ENCODE results near the gene HAUS5.

GRCh38 chr19:35601971-35602370, 10.6 kb upstream of the HAUS5 start:
- TF ChIP-seq CTCF (conservative IDR thresholded peaks at IDR 0.05; ENCODE audit: low read length), result no peak
- TF ChIP-seq EZH2phosphoT487 (IDR thresholded peaks at IDR 0.05; ENCODE audit: borderline replicate concordance, low read depth, low read length), result no peak
